Muscle of leg (tissue), 16 donors: Measurements from ENCODE around the gene COQ6. TPM values are rescaled to one million over a fixed set of nuclear protein-coding genes. Genes with fewer than 3 reads are reported as not detected.
"Not testable (repeated sequence)": the region's sequence is repeated elsewhere in the genome, so short reads cannot be mapped to it uniquely, and the experiment has no call there.

Experiments used
- DNase-seq: peaks from one replicate; pipeline ENCODE4 v3.0.0; 2013
- H3K27ac ChIP-seq: one replicate; pipeline ENCODE4 v1.5.1; 2013; ENCODE audit warnings: mild to moderate bottlenecking, low read length, control low read depth
- H3K27me3 ChIP-seq: one replicate; pipeline ENCODE4 v1.6.1; 2013; ENCODE audit warnings: low read length; ENCODE audit not compliant: control insufficient read depth, insufficient read depth
- H3K36me3 ChIP-seq: one replicate; pipeline ENCODE4 v1.6.1; 2013; ENCODE audit warnings: low read length; ENCODE audit not compliant: control insufficient read depth, insufficient read depth
- H3K4me1 ChIP-seq: one replicate; pipeline ENCODE4 v1.6.1; 2013; ENCODE audit warnings: low read length; ENCODE audit not compliant: control insufficient read depth, insufficient read depth
- H3K4me3 ChIP-seq: one replicate; pipeline ENCODE4 v1.5.1; 2013; ENCODE audit warnings: low read length, control low read depth
- H3K9me3 ChIP-seq: replicated peaks from 2 replicates; pipeline ENCODE4 v1.6.1; 2013; ENCODE audit warnings: low read depth, low read length; ENCODE audit not compliant: control insufficient read depth
- WGBS: methylation state at CpG from one replicate; pipeline ENCODE4 v1.1.5; 2013; ENCODE audit warnings: missing lambda C conversion rate; ENCODE audit not compliant: insufficient coverage; 5-methylcytosine and 5-hydroxymethylcytosine counted together
- long read RNA-seq, 11 donors: transcript quantifications; one replicate each; lab custom pipeline, GENCODE V29; 2026
- polyA plus RNA-seq, 8 donors: library from polyadenylated mRNA; unstranded; fragments of 120-200 nt; gene quantifications; one replicate each; pipeline versions ENCODE4 v1.2.1 to v1.2.3, GENCODE V29; 2013; ENCODE audit warnings: inconsistent platforms in 1 of 8, low replicate concordance in 1 of 8; ENCODE audit not compliant: insufficient read length in 8 of 8, insufficient read depth in 1 of 8
- total RNA-seq: library from RNA; stranded (reverse); fragments of 120-200 nt; gene quantifications from one replicate; pipeline ENCODE4 v1.2.4, GENCODE V29; 2013

Gene COQ6
- total RNA-seq (36.8 TPM), polyA plus RNA-seq (10 to 100 TPM; 26.9 to 47.5 (median 39.5) TPM)
- long read RNA-seq, donor 1, partial matches to known transcripts, result 0 of 6 reads
- long read RNA-seq, donor 1, other reads (novel, unspliced or antisense), result 0 of 6 reads
- long read RNA-seq, donor 2, partial matches to known transcripts, result 0 of 1 reads
- long read RNA-seq, donor 2, other reads (novel, unspliced or antisense), result 0 of 1 reads
- long read RNA-seq, donor 3, transcript COQ6-201 (12 exons, 2,118 nt), result major isoform, 11 of 34 reads
- long read RNA-seq, donor 3, partial matches to known transcripts, result 21 of 34 reads
- long read RNA-seq, donor 3, other reads (novel, unspliced or antisense), result 0 of 34 reads
- long read RNA-seq, donor 4, partial matches to known transcripts, result 0 of 5 reads
- long read RNA-seq, donor 4, other reads (novel, unspliced or antisense), result 0 of 5 reads
- long read RNA-seq, donor 5, transcript COQ6-201 (12 exons, 2,118 nt), result major isoform, 8 of 29 reads
- long read RNA-seq, donor 5, partial matches to known transcripts, result 20 of 29 reads
- long read RNA-seq, donor 5, other reads (novel, unspliced or antisense), result 0 of 29 reads
- long read RNA-seq, donor 6, transcript COQ6-201 (12 exons, 2,118 nt), result major isoform, 21 of 48 reads
- long read RNA-seq, donor 6, partial matches to known transcripts, result 27 of 48 reads
- long read RNA-seq, donor 6, other reads (novel, unspliced or antisense), result 0 of 48 reads
- long read RNA-seq, donor 7, transcript COQ6-201 (12 exons, 2,118 nt), result major isoform, 5 of 13 reads
- long read RNA-seq, donor 7, partial matches to known transcripts, result 8 of 13 reads
- long read RNA-seq, donor 7, other reads (novel, unspliced or antisense), result 0 of 13 reads
- long read RNA-seq, donor 8, transcript COQ6-201 (12 exons, 2,118 nt), result major isoform, 6 of 14 reads
- long read RNA-seq, donor 8, partial matches to known transcripts, result 6 of 14 reads
- long read RNA-seq, donor 8, other reads (novel, unspliced or antisense), result 0 of 14 reads
- long read RNA-seq, donor 9, partial matches to known transcripts, result 0 of 3 reads
- long read RNA-seq, donor 9, other reads (novel, unspliced or antisense), result 0 of 3 reads
- long read RNA-seq, donor 10, transcript COQ6-201 (12 exons, 2,118 nt), result major isoform, 8 of 36 reads
- long read RNA-seq, donor 10, partial matches to known transcripts, result 20 of 36 reads
- long read RNA-seq, donor 10, other reads (novel, unspliced or antisense), result 7 of 36 reads
- long read RNA-seq, donor 11, transcript COQ6-201 (12 exons, 2,118 nt), result major isoform, 7 of 17 reads
- long read RNA-seq, donor 11, partial matches to known transcripts, result 9 of 17 reads
- long read RNA-seq, donor 11, other reads (novel, unspliced or antisense), result 0 of 17 reads

GRCh38 chr14:73949752-73950734 is at the start of gene COQ6, which contains the start of gene FAM161B:
COQ6 (plus strand) TSS chr14:73950302; CDS start chr14:73950333, 31 bp downstream.
FAM161B (minus strand) TSS chr14:73950094; CDS start chr14:73950026, 68 bp downstream.
- Histone ChIP-seq H3K27me3 (no peaks in the 10 kb centered on the region), H3K36me3 (peaks cover 13% of the 10 kb centered on the region), H3K27ac (peak within 1 kb of the TSS; percentile 99), H3K9me3 (no peaks in the 10 kb centered on the region), H3K4me3 (peak within 1 kb of the TSS; percentile 96), H3K4me1 (peaks cover 8% of the 10 kb centered on the region)
- WGBS, result under 1% methylated on average over 55 of the region's 70 CpGs
- DNase-seq, result peak; percentile 100

- Histone ChIP-seq H3K4me1 (no peaks in the 10 kb centered on the region), H3K27ac (no peak overlapping the region), H3K36me3 (peaks cover 52% of the 10 kb centered on the region), H3K27me3 (no peaks in the 10 kb centered on the region), H3K4me3 (no peak overlapping the region), H3K9me3 (no peaks in the 10 kb centered on the region)
- no CpG with 5 or more reads among the region's 3 CpGs for WGBS
- no peak for DNase-seq
Observed at GRCh38 chr14:73903028-73903427, 47.1 kb upstream of the COQ6 start.

- H3K36me3 ChIP-seq, result peaks cover 67% of the 10 kb centered on the region
- no peaks in the 10 kb centered on the region for H3K27me3 ChIP-seq
- no peak for DNase-seq
- H3K9me3 ChIP-seq, result no peaks in the 10 kb centered on the region
- 100% methylated on average over 1 of the region's 1 CpG for WGBS
- H3K27ac ChIP-seq, result no peak overlapping the region
- no peaks in the 10 kb centered on the region for H3K4me1 ChIP-seq
- no peak overlapping the region for H3K4me3 ChIP-seq
Observed at GRCh38 chr14:73909681-73910080, 40.4 kb upstream of the COQ6 start.

- no peak for DNase-seq
Observed at GRCh38 chr14:73913256-73913655, 36.8 kb upstream of the COQ6 start.

GRCh38 chr14:73916324-73916723 is 33.8 kb upstream of the COQ6 start:
- 88% methylated on average over 4 of the region's 6 CpGs for WGBS
- H3K27me3 ChIP-seq, result no peaks in the 10 kb centered on the region
- H3K4me1 ChIP-seq, result no peaks in the 10 kb centered on the region
- no peaks in the 10 kb centered on the region for H3K9me3 ChIP-seq
- peaks cover 53% of the 10 kb centered on the region for H3K36me3 ChIP-seq
- no peak overlapping the region for H3K4me3 ChIP-seq
- H3K27ac ChIP-seq, result no peak overlapping the region
- no peak for DNase-seq

More at GRCh38 chr14:73913256-73913655, 36.8 kb upstream of the COQ6 start:
- Histone ChIP-seq H3K4me3 (no peak overlapping the region), H3K27ac (no peak overlapping the region), H3K9me3 (no peaks in the 10 kb centered on the region), H3K27me3 (no peaks in the 10 kb centered on the region), H3K36me3 (peaks cover 57% of the 10 kb centered on the region), H3K4me1 (no peaks in the 10 kb centered on the region)
- WGBS, result no CpG with 5 or more reads among the region's 3 CpGs

GRCh38 chr14:73919457-73919856 is 30.6 kb upstream of the COQ6 start:
- DNase-seq, H3K27ac ChIP-seq, H3K4me3 ChIP-seq, H3K9me3 ChIP-seq, H3K27me3 ChIP-seq, H3K4me1 ChIP-seq: not testable (repeated sequence)
- peaks cover 55% of the 10 kb centered on the region for H3K36me3 ChIP-seq
- 100% methylated on average over 1 of the region's 2 CpGs for WGBS

GRCh38 chr14:73924337-73924736 is 25.8 kb upstream of the COQ6 start:
- 71% methylated on average over 2 of the region's 5 CpGs for WGBS
- no peaks in the 10 kb centered on the region for H3K4me1 ChIP-seq
- no peaks in the 10 kb centered on the region for H3K9me3 ChIP-seq
- DNase-seq, result no peak
- H3K36me3 ChIP-seq, result peaks cover 71% of the 10 kb centered on the region
- H3K27me3 ChIP-seq, result no peaks in the 10 kb centered on the region
- H3K4me3 ChIP-seq, result no peak overlapping the region
- H3K27ac ChIP-seq, result no peak overlapping the region

GRCh38 chr14:73935666-73936065 is 14.4 kb upstream of the COQ6 start:
- no peaks in the 10 kb centered on the region for H3K9me3 ChIP-seq
- no CpG with 5 or more reads among the region's 2 CpGs for WGBS
- no peaks in the 10 kb centered on the region for H3K4me1 ChIP-seq
- DNase-seq, result no peak
- no peak overlapping the region for H3K27ac ChIP-seq
- H3K36me3 ChIP-seq, result peaks cover 54% of the 10 kb centered on the region
- no peaks in the 10 kb centered on the region for H3K27me3 ChIP-seq
- no peak overlapping the region for H3K4me3 ChIP-seq

GRCh38 chr14:73936548-73936947 is 13.6 kb upstream of the COQ6 start:
- no peak overlapping the region for H3K27ac ChIP-seq
- no CpG with 5 or more reads among the region's 1 CpG for WGBS
- H3K4me3 ChIP-seq, result no peak overlapping the region
- H3K4me1 ChIP-seq, result no peaks in the 10 kb centered on the region
- no peak for DNase-seq
- no peaks in the 10 kb centered on the region for H3K9me3 ChIP-seq
- H3K36me3 ChIP-seq, result peaks cover 53% of the 10 kb centered on the region
- H3K27me3 ChIP-seq, result no peaks in the 10 kb centered on the region
